ENCODE measurements around the gene SLC35B1.

Gene SLC35B1

GRCh38 chr17:49670002-49670401 is 37.8 kb downstream of the SLC35B1 start:
- DNase-seq: no peak

GRCh38 chr17:49667854-49668253 is 39.9 kb downstream of the SLC35B1 start:
- DNase-seq: no peak

- DNase-seq: no peak
Measured at GRCh38 chr17:49664706-49665211, 43.0 kb downstream of the SLC35B1 start.

GRCh38 chr17:49659661-49660382 is 47.9 kb downstream of the SLC35B1 start:
- no peak for DNase-seq

- DNase-seq: no peak
Measured at GRCh38 chr17:49656247-49656646, 51.5 kb downstream of the SLC35B1 start.

All from fibroblast of upper back skin (primary cell).